Right atrium auricular region (tissue), 2 donors: ENCODE results near the gene MAPRE3. TPM values are rescaled to one million over a fixed set of nuclear protein-coding genes. Genes with fewer than 3 reads are reported as not detected.

Experiments
- DNase-seq: peaks from one replicate; pipeline ENCODE4 v3.0.0-alpha.2; 2019; ENCODE audit warnings: low spot score
- H3K27ac ChIP-seq, 2 donors: fragments of 200-600 bp; sonication (generic); 1 replicate in 1 of 2; 2 replicates in 1 of 2; pipeline ENCODE4 v1.5.1; 2016 to 2019
- H3K27me3 ChIP-seq, 2 donors: fragments of 200-600 bp; sonication (generic); one replicate each; pipeline versions ENCODE4 v1.5.1 to v1.6.0; 2017 to 2019
- H3K36me3 ChIP-seq: fragments of 200-600 bp; sonication (generic); one replicate; pipeline ENCODE4 v1.5.1; 2016
- H3K4me1 ChIP-seq, 2 donors: fragments of 200-600 bp; sonication (generic); one replicate each; pipeline versions ENCODE4 v1.5.1 to v1.6.0; 2017 to 2019
- H3K4me3 ChIP-seq, 2 donors: fragments of 200-600 bp; sonication (generic); 1 replicate in 1 of 2; 2 replicates in 1 of 2; pipeline ENCODE4 v1.5.1; 2017 to 2019; ENCODE audit warnings: mild to moderate bottlenecking in 1 of 2, moderate library complexity in 1 of 2
- H3K9me3 ChIP-seq, 2 donors: fragments of 200-600 bp; sonication (generic); one replicate each; pipeline ENCODE4 v1.5.1; 2019
- total RNA-seq, 2 donors: library from RNA; depleted of rRNA; stranded (reverse); fragments of >200 nt; gene quantifications; one replicate each; pipeline ENCODE4 v1.1.0, GENCODE V29; 2016
- TF ChIP-seq, protein P1 (sequence below), 2 donors: fragments of 200-600 bp; sonication (generic); IDR thresholded peaks; one replicate each; pipeline ENCODE4 v1.5.1; 2019; ENCODE audit warnings: antibody characterized with exemption in 2 of 2

MAPRE3 gene
- total RNA-seq, 2 donors from 2014 or later, result 20.6 to 33.4 TPM

DNA sequence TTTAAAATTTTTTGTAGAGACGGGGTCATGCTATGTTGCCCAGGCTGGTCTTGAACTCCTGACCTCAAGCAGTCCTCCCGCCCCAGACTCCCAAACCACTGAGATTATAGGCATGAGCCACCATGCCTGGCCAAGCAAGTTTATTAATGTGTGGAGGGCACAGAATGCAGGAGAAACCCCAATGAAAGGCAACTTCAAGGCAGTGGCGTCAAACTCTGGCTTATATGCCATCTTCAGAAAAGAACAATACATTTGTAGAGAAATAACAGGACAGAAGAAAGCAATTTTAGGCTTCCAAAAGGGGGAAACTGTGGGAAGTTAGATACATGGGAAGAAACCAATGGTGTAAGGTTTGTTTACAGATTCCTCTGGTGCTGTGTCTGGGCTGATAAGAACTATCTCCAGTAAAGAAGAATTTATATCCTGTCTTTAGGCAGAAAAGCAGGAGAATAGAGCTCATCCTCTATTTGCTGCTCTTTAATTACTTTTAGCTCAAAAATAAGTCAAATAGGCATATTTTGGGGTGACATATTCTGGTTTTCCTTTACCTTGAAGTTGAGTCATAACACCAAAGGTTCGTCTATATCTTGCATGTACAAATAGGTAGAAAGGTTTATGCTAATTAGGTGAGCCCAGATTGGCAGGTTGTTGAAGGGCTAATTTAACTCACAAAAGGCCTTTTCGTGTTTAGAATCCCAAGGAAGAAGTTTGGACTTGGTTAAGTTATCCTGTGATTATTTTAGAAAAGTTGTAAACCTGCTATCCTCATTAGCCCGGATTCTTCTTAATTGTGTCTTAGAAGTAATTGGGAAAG is 36.4 kb downstream of the MAPRE3 start:
- Histone ChIP-seq H3K9me3 (no peaks in the 10 kb centered on the region), H3K4me3 (no peak overlapping the region), H3K27ac (no peak overlapping the region), H3K27me3 (no peaks in the 10 kb centered on the region), H3K4me1 (peaks cover 0 to 16% of the 10 kb centered on the region in 2 donors), H3K36me3 (no peaks in the 10 kb centered on the region)
- TF ChIP-seq, protein P1, sequence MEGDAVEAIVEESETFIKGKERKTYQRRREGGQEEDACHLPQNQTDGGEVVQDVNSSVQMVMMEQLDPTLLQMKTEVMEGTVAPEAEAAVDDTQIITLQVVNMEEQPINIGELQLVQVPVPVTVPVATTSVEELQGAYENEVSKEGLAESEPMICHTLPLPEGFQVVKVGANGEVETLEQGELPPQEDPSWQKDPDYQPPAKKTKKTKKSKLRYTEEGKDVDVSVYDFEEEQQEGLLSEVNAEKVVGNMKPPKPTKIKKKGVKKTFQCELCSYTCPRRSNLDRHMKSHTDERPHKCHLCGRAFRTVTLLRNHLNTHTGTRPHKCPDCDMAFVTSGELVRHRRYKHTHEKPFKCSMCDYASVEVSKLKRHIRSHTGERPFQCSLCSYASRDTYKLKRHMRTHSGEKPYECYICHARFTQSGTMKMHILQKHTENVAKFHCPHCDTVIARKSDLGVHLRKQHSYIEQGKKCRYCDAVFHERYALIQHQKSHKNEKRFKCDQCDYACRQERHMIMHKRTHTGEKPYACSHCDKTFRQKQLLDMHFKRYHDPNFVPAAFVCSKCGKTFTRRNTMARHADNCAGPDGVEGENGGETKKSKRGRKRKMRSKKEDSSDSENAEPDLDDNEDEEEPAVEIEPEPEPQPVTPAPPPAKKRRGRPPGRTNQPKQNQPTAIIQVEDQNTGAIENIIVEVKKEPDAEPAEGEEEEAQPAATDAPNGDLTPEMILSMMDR (IDR thresholded peaks at IDR 0.05), result no peak
- no peak for DNase-seq

DNA sequence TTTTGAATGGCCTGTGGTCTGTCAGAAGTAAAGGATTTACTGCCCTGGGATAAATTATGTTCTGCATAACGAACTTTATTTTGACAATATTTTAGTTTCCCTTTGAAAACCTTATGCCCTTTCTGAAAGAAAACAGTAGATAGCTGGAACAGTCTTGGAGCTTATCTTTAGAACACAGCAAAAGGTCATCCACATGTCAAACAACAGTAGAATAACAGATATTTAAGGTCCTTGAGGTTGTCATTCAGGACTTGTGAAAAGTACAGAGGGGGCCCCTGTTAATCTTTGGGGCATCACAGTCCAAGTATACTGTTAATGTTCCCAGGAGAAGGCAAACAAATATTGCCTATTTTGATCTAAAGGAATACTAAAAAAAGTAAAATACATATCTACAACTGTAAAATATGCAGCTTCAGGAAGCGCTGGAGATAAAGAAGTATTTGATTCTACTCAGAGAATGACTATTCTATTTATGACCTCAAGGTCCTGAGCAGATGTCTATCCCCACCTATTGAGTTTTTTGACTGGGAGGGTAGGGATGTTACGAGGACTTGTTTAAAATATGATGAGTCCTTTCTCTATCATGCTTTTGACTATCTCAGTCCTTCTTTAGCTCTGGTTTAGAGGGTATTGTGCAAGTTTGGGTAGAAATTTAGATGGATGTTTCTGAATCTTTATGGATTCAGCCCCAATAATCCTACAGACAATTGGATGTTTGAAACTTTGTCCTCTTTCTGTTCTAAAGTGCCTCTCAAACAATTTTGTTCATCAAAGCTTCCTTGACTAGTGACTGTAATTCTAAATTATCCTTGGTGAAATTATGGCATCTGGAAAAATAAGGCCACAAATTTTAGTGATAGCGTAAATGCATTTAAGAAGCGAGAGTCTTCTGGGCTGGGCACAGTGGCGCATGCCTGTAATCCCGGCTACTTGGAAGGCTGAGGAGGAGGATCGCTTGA is 37.3 kb downstream of the MAPRE3 start:
- no peaks in the 10 kb centered on the region for H3K36me3 ChIP-seq
- DNase-seq, result no peak
- no peak overlapping the region for H3K27ac ChIP-seq
- no peak overlapping the region for H3K4me3 ChIP-seq
- H3K9me3 ChIP-seq, result no peaks in the 10 kb centered on the region
- no peaks in the 10 kb centered on the region for H3K27me3 ChIP-seq
- H3K4me1 ChIP-seq, result peaks cover 0 to 16% of the 10 kb centered on the region in 2 donors
- TF ChIP-seq, protein P1 (IDR thresholded peaks at IDR 0.05), result no peak

DNA sequence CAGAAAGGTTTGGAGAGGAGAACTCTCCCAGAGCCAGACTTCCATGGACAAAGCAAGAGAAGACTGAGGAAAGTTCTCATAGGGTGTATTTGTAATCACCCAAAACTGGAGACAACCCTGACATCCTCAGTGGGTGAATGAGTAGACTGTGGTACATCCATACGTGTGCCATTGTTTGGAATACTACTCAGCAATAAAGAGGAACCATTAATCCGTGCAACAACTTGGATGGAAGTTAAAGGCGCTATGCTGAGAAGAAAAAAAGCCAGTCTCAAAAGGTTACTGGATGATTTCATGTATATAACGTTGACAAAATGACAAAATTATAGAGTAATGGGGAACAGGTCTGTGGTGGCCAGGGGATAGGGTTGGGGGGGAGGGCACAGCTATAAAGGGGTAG is 38.2 kb downstream of the MAPRE3 start:
- no peak for DNase-seq
- H3K27me3 ChIP-seq, result no peaks in the 10 kb centered on the region
- H3K4me1 ChIP-seq, result peaks cover 0 to 16% of the 10 kb centered on the region in 2 donors
- no peak overlapping the region for H3K27ac ChIP-seq
- H3K9me3 ChIP-seq, result no peaks in the 10 kb centered on the region
- TF ChIP-seq, protein P1 (IDR thresholded peaks at IDR 0.05), result no peak
- no peak overlapping the region for H3K4me3 ChIP-seq
- H3K36me3 ChIP-seq, result no peaks in the 10 kb centered on the region

DNA sequence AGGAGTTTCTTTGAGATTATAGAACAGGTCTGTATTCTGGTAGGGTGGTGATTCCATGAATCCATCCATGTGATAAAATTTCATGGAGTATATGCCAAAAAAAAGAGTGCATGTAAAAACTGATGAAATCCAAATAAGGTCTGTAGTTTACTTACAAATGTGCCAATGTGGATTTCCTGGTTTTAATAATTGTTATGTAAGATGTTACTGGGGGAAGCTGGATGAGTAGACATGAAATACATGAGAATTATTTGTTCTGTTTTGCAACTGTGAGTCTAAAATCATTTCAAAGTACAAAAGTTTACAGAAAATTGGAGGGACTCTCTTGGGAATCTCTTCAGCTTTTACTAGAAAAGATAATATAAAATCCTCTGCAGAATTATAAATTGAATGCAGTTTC is 38.6 kb downstream of the MAPRE3 start:
- Histone ChIP-seq H3K9me3 (no peaks in the 10 kb centered on the region), H3K4me1 (peaks cover 0 to 12% of the 10 kb centered on the region in 2 donors), H3K4me3 (no peak overlapping the region), H3K27ac (no peak overlapping the region), H3K36me3 (no peaks in the 10 kb centered on the region), H3K27me3 (no peaks in the 10 kb centered on the region)
- TF ChIP-seq, protein P1 (IDR thresholded peaks at IDR 0.05), result no peak
- no peak for DNase-seq

DNA sequence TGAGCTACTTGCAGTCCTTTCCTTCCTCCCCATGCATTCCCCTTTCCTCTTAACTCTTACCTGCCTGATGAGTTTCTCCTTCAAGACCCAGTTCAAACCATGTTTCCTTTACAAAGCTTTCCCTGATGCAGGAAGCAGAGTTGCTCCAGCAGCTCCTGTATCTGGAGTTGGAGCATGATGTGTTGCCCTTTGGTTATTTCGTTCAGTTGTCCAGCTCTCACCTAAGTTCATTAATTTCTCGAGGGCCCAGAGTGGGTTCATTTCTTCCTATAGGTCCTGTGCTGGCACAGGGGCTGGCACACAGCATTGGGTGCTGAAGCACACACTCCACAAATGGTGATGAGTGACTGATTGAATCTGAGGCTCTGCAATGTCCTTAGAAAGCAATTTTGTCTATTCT is 39.3 kb downstream of the MAPRE3 start:
- TF ChIP-seq, protein P1 (IDR thresholded peaks at IDR 0.05), result no peak

More for the DNA sequence above, 39.3 kb downstream of the MAPRE3 start:
- Histone ChIP-seq H3K27ac (no peak overlapping the region), H3K27me3 (no peaks in the 10 kb centered on the region), H3K4me1 (peaks cover 0 to 13% of the 10 kb centered on the region in 2 donors), H3K4me3 (no peak overlapping the region), H3K36me3 (no peaks in the 10 kb centered on the region), H3K9me3 (no peaks in the 10 kb centered on the region)
- DNase-seq, result no peak
